Measurements from ENCODE around the gene P2RX4. TPM values are rescaled to one million over a fixed set of nuclear protein-coding genes. Genes with fewer than 3 reads are reported as not detected.

Gene P2RX4
- total and polyA plus RNA-seq, 7 experiments from 2014 or later, result 34.1 to 56.9 (median 42.0) TPM

GRCh38 chr12:121176826-121177529 is 33.0 kb upstream of the P2RX4 start:
- no peak for DNase-seq
- no peaks in the 10 kb centered on the region for H3K36me3 ChIP-seq (ENCODE audit: control insufficient read depth in 2 of 3, insufficient read depth in 3 of 3, low read length in 3 of 3)
- H3K4me3 ChIP-seq (ENCODE audit: low read length), result no peak overlapping the region
- Mint-ChIP-seq H3K9me3 (peaks cover 0 to 1% (median 0%) of the 10 kb centered on the region in 11 donors), H3K27ac (peak overlapping the region in 1 of 9 donors; percentile 10), H3K4me1 (peaks cover 0 to 7% (median 0%) of the 10 kb centered on the region in 7 donors), H3K27me3 (no peaks in the 10 kb centered on the region), H3K4me3 (no peak overlapping the region), H3K36me3 (peaks cover 0 to 30% (median 19%) of the 10 kb centered on the region in 5 donors)
- no peak overlapping the region for H3K27ac ChIP-seq (ENCODE audit: low read depth, low read length)
- intact Hi-C loops (cut with micrococcal nuclease), result no loop called here
- H3K4me1 ChIP-seq (ENCODE audit: control insufficient read depth in 2 of 2, insufficient read depth in 2 of 2, low read length in 2 of 2), result no peaks in the 10 kb centered on the region
- no peak for ATAC-seq
- ChIA-PET CTCF (no interaction called here), POLR2A (interaction anchor here (0.5 kb wide), 1 partner anchor 43 kb away, joined by 4 read pairs; no protein-coding TSS in a partner anchor)
- no peaks in the 10 kb centered on the region for H3K27me3 ChIP-seq (ENCODE audit: control insufficient read depth in 2 of 2, insufficient read depth in 2 of 2, low read length in 2 of 2)
- no peaks in the 10 kb centered on the region for H3K9me3 ChIP-seq (ENCODE audit: control insufficient read depth in 2 of 3, low read length in 3 of 3)

GRCh38 chr12:121181181-121181580 is 28.7 kb upstream of the P2RX4 start:
- Histone ChIP-seq H3K4me1 (ENCODE audit: control insufficient read depth in 2 of 2, insufficient read depth in 2 of 2, low read length in 2 of 2) (no peaks in the 10 kb centered on the region), H3K9me3 (ENCODE audit: control insufficient read depth in 2 of 3, low read length in 3 of 3) (no peaks in the 10 kb centered on the region), H3K36me3 (ENCODE audit: control insufficient read depth in 2 of 3, insufficient read depth in 3 of 3, low read length in 3 of 3) (no peaks in the 10 kb centered on the region), H3K27me3 (ENCODE audit: control insufficient read depth in 2 of 2, insufficient read depth in 2 of 2, low read length in 2 of 2) (no peaks in the 10 kb centered on the region), H3K4me3 (ENCODE audit: low read length) (no peak overlapping the region), H3K27ac (ENCODE audit: low read depth, low read length) (no peak overlapping the region)
- POLR2A ChIA-PET, result no interaction called here
- no peaks in the 10 kb centered on the region for H3K27me3 Mint-ChIP-seq
- H3K4me3 Mint-ChIP-seq, result no peak overlapping the region
- H3K4me1 Mint-ChIP-seq, result peaks cover 0 to 6% (median 0%) of the 10 kb centered on the region in 7 donors
- CTCF ChIA-PET, result no interaction called here
- intact Hi-C loops (cut with micrococcal nuclease), result no loop called here
- H3K9me3 Mint-ChIP-seq, result peaks cover 0 to 5% (median 0%) of the 10 kb centered on the region in 11 donors
- no peak for DNase-seq
- no peak for ATAC-seq
- no peak overlapping the region for H3K27ac Mint-ChIP-seq
- peaks cover 0 to 26% (median 21%) of the 10 kb centered on the region in 5 donors for H3K36me3 Mint-ChIP-seq

GRCh38 chr12:121182222-121182893 is 27.6 kb upstream of the P2RX4 start:
- Mint-ChIP-seq H3K36me3 (peaks cover 0 to 20% (median 16%) of the 10 kb centered on the region in 5 donors), H3K4me1 (peaks cover 0 to 6% (median 0%) of the 10 kb centered on the region in 7 donors), H3K27me3 (no peaks in the 10 kb centered on the region), H3K27ac (no peak overlapping the region), H3K4me3 (no peak overlapping the region), H3K9me3 (peaks cover 0 to 5% (median 0%) of the 10 kb centered on the region in 11 donors)
- ATAC-seq (no peak), DNase-seq (no peak)
- Histone ChIP-seq H3K27ac (ENCODE audit: low read depth, low read length) (no peak overlapping the region), H3K4me3 (ENCODE audit: low read length) (no peak overlapping the region), H3K4me1 (ENCODE audit: control insufficient read depth in 2 of 2, insufficient read depth in 2 of 2, low read length in 2 of 2) (no peaks in the 10 kb centered on the region), H3K9me3 (ENCODE audit: control insufficient read depth in 2 of 3, low read length in 3 of 3) (no peaks in the 10 kb centered on the region), H3K27me3 (ENCODE audit: control insufficient read depth in 2 of 2, insufficient read depth in 2 of 2, low read length in 2 of 2) (no peaks in the 10 kb centered on the region), H3K36me3 (ENCODE audit: control insufficient read depth in 2 of 3, insufficient read depth in 3 of 3, low read length in 3 of 3) (no peaks in the 10 kb centered on the region)
- intact Hi-C loops (cut with micrococcal nuclease), result no loop called here
- POLR2A ChIA-PET, result no interaction called here
- CTCF ChIA-PET, result interaction anchor here (0.6 kb wide), 1 partner anchor 18 kb away, joined by 3 read pairs; no protein-coding TSS in a partner anchor

GRCh38 chr12:121184425-121184824 is 25.5 kb upstream of the P2RX4 start:
- peaks cover 0 to 6% (median 0%) of the 10 kb centered on the region in 7 donors for H3K4me1 Mint-ChIP-seq
- no peak overlapping the region for H3K4me3 Mint-ChIP-seq
- peaks cover 5 to 22% (median 14%) of the 10 kb centered on the region in 5 donors for H3K36me3 Mint-ChIP-seq
- DNase-seq (no peak), ATAC-seq (no peak)
- no peaks in the 10 kb centered on the region for H3K36me3 ChIP-seq (ENCODE audit: control insufficient read depth in 2 of 3, insufficient read depth in 3 of 3, low read length in 3 of 3)
- POLR2A ChIA-PET, result interaction anchor here (0.6 kb wide), 1 partner anchor 9 kb away, joined by 4 read pairs; no protein-coding TSS in a partner anchor
- intact Hi-C loops (cut with micrococcal nuclease), result no loop called here
- no peak overlapping the region for H3K4me3 ChIP-seq (ENCODE audit: low read length)
- H3K9me3 Mint-ChIP-seq, result peaks cover 0 to 5% (median 0%) of the 10 kb centered on the region in 11 donors
- no peaks in the 10 kb centered on the region for H3K27me3 ChIP-seq (ENCODE audit: control insufficient read depth in 2 of 2, insufficient read depth in 2 of 2, low read length in 2 of 2)
- H3K9me3 ChIP-seq (ENCODE audit: control insufficient read depth in 2 of 3, low read length in 3 of 3), result no peaks in the 10 kb centered on the region
- CTCF ChIA-PET, result no interaction called here
- no peaks in the 10 kb centered on the region for H3K27me3 Mint-ChIP-seq
- no peaks in the 10 kb centered on the region for H3K4me1 ChIP-seq (ENCODE audit: control insufficient read depth in 2 of 2, insufficient read depth in 2 of 2, low read length in 2 of 2)
- no peak overlapping the region for H3K27ac Mint-ChIP-seq
- H3K27ac ChIP-seq (ENCODE audit: low read depth, low read length), result no peak overlapping the region

DNA sequence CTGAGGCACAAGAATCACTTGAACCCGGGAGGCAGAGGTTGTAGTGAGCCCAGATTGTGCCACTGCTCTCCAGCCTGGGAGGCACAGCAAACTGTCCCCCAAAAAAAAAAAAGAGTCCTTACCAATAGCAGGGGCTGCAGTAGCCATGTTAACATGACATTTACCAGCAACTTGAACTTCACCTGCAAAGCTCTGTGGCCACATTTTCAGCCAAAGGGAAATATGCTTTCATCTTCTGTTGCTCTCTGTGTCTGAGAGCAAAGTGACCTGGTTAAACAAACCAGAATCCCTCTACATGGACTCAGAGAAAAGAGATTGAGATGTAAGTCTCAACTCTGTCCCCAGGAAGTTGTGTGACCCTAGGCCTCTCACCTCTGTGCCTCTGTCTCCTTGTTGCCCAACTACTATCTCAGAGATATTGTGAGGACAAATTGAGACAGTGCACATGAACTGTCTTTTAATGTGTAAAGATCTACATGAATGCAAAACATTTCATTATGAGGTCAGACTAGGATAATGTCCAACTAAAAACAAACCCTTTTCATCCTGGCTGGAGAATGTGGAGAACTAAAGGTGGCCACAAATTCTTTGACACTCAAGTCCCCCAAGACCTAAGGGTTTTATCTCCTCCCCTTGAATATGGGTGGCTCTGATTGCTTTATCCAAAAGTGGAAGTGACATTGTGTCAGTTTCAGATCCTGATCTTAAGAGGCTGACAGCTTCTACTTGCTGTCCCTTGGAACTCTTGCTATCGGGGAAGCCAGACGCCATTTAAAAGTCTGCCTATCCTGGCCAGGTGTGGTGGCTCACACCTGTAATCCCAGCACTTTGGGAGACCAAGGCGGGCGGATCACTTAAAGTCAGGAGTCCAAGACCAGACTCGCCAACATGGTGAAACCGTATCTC is 24.7 kb upstream of the P2RX4 start:
- CTCF ChIA-PET, result no interaction called here
- peaks cover 0 to 6% (median 0%) of the 10 kb centered on the region in 7 donors for H3K4me1 Mint-ChIP-seq

GRCh38 chr12:121186826-121187225 is 23.1 kb upstream of the P2RX4 start:
- Histone ChIP-seq H3K4me1 (ENCODE audit: control insufficient read depth in 2 of 2, insufficient read depth in 2 of 2, low read length in 2 of 2) (no peaks in the 10 kb centered on the region), H3K27ac (ENCODE audit: low read depth, low read length) (no peak overlapping the region), H3K9me3 (ENCODE audit: control insufficient read depth in 2 of 3, low read length in 3 of 3) (no peaks in the 10 kb centered on the region), H3K27me3 (ENCODE audit: control insufficient read depth in 2 of 2, insufficient read depth in 2 of 2, low read length in 2 of 2) (no peaks in the 10 kb centered on the region), H3K4me3 (ENCODE audit: low read length) (no peak overlapping the region), H3K36me3 (ENCODE audit: control insufficient read depth in 2 of 3, insufficient read depth in 3 of 3, low read length in 3 of 3) (no peaks in the 10 kb centered on the region)
- Mint-ChIP-seq H3K4me3 (no peak overlapping the region), H3K27me3 (no peaks in the 10 kb centered on the region), H3K4me1 (peaks cover 0 to 10% (median 0%) of the 10 kb centered on the region in 7 donors), H3K9me3 (peaks cover 0 to 5% (median 0%) of the 10 kb centered on the region in 11 donors), H3K27ac (peak overlapping the region in 1 of 9 donors; percentile 9), H3K36me3 (peaks cover 5 to 18% (median 11%) of the 10 kb centered on the region in 5 donors)
- intact Hi-C loops (cut with micrococcal nuclease), result no loop called here
- DNase-seq (no peak), ATAC-seq (no peak)
- ChIA-PET CTCF (interaction anchor here (0.6 kb wide), 1 partner anchor 955 kb away, joined by 3 read pairs; no protein-coding TSS in a partner anchor), POLR2A (interaction anchor here (0.6 kb wide), 1 partner anchor 986 kb away, joined by 5 read pairs; the partner anchor contains the start of gene RPLP0)

More for the DNA sequence above, 24.7 kb upstream of the P2RX4 start:
- H3K9me3 Mint-ChIP-seq, result peaks cover 0 to 5% (median 0%) of the 10 kb centered on the region in 11 donors
- H3K27me3 Mint-ChIP-seq, result no peaks in the 10 kb centered on the region
- ATAC-seq, result peak; percentile 51
- DNase-seq, result no peak
- intact Hi-C loops (cut with micrococcal nuclease), result no loop called here
- H3K36me3 Mint-ChIP-seq, result peaks cover 5 to 18% (median 12%) of the 10 kb centered on the region in 5 donors
- no peak overlapping the region for H3K27ac Mint-ChIP-seq
- H3K27me3 ChIP-seq (ENCODE audit: control insufficient read depth in 2 of 2, insufficient read depth in 2 of 2, low read length in 2 of 2), result no peaks in the 10 kb centered on the region
- no peak overlapping the region for H3K4me3 ChIP-seq (ENCODE audit: low read length)
- no peaks in the 10 kb centered on the region for H3K4me1 ChIP-seq (ENCODE audit: control insufficient read depth in 2 of 2, insufficient read depth in 2 of 2, low read length in 2 of 2)
- POLR2A ChIA-PET, result interaction anchor here (0.6 kb wide), 1 partner anchor 9 kb away, joined by 4 read pairs; no protein-coding TSS in a partner anchor
- no peak overlapping the region for H3K27ac ChIP-seq (ENCODE audit: low read depth, low read length)
- no peak overlapping the region for H3K4me3 Mint-ChIP-seq
- H3K9me3 ChIP-seq (ENCODE audit: control insufficient read depth in 2 of 3, low read length in 3 of 3), result no peaks in the 10 kb centered on the region
- no peaks in the 10 kb centered on the region for H3K36me3 ChIP-seq (ENCODE audit: control insufficient read depth in 2 of 3, insufficient read depth in 3 of 3, low read length in 3 of 3)

Data from naive thymus-derived CD4-positive, alpha-beta T cell (primary cell).